Effector memory CD4-positive, alpha-beta T cell (primary cell): ENCODE results near the gene MRPL53.
"Not testable (repeated sequence)": the region's sequence is repeated elsewhere in the genome, so short reads cannot be mapped to it uniquely, and the experiment has no call there.

Source experiments
- DNase-seq, 3 donors: peaks; one replicate each; pipeline ENCODE4 v3.0.0-alpha.2; 2020
- H3K27ac ChIP-seq: 2 replicates; pipeline ENCODE4 v1.7.0; 2013; ENCODE audit warnings: mild to moderate bottlenecking, low read length, moderate library complexity; ENCODE audit not compliant: insufficient read depth, poor library complexity, severe bottlenecking
- H3K27me3 ChIP-seq: replicated peaks from 2 replicates; pipeline ENCODE4 v1.7.0; 2013; ENCODE audit warnings: mild to moderate bottlenecking, low read length; ENCODE audit not compliant: insufficient read depth, control insufficient read depth, poor library complexity, severe bottlenecking
- H3K36me3 ChIP-seq: 2 replicates; pipeline ENCODE4 v1.7.0; 2013; ENCODE audit warnings: mild to moderate bottlenecking, low read length, moderate library complexity; ENCODE audit not compliant: control insufficient read depth, insufficient read depth
- H3K4me1 ChIP-seq: 2 replicates; pipeline ENCODE4 v1.7.0; 2013; ENCODE audit warnings: low read length, mild to moderate bottlenecking; ENCODE audit not compliant: control insufficient read depth, insufficient read depth, poor library complexity, severe bottlenecking
- H3K4me3 ChIP-seq: 2 replicates; pipeline ENCODE4 v1.7.0; 2013; ENCODE audit warnings: low read length, low read depth, mild to moderate bottlenecking; ENCODE audit not compliant: insufficient read depth, poor library complexity, severe bottlenecking
- H3K9me3 ChIP-seq: 2 replicates; pipeline ENCODE4 v1.7.0; 2013; ENCODE audit warnings: mild to moderate bottlenecking, low read length, moderate library complexity; ENCODE audit not compliant: control insufficient read depth

MRPL53 gene

DNA sequence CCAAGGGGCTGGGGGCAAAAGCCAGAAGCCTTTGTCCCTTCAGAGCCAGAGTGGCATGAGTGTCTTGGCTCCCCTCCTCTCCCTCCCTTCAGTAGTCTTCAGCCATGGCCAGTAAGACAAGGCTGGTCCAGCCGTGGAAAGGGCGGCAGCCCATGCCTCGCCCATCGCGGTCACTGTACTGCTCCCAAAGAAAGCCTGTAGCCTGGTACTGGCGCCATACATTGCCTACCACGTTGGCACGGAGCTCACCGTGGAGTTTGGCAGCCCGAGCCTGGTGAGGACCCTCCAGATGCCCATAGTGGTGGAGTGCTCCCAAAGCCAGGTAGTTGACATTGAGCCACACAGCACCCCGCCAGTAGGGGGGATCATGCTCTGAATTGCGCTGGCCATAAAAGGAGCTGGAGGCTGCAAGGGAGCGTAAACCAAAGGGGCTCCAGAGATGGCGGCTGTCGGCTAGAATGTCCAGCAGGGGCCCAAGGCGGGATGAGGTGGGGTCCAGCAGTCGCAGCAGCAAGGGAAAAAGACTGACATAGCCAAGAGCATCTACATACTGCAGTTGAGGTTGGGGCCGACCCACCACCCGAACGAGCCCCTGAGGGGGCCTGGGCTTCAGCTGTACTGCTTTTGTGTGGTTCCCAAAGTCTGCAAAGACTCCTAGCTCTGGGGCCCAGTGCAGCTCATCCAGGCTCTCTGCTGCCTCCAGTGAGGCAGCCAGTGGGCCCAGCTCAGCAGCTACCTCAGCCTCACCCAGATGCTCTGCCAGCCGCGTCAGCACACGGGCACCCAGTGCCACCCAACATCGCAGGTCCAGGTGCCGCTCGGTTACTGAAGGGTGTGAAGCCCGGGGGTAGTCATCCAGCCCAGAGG lies 11.1 kb downstream of the MRPL53 start:
- Histone ChIP-seq H3K9me3 (no peaks in the 10 kb centered on the region), H3K4me1 (peaks cover 17% of the 10 kb centered on the region), H3K27me3 (no peaks in the 10 kb centered on the region), H3K36me3 (peaks cover 15% of the 10 kb centered on the region), H3K27ac (no peak overlapping the region), H3K4me3 (no peak overlapping the region)
- DNase-seq, result no peak

DNA sequence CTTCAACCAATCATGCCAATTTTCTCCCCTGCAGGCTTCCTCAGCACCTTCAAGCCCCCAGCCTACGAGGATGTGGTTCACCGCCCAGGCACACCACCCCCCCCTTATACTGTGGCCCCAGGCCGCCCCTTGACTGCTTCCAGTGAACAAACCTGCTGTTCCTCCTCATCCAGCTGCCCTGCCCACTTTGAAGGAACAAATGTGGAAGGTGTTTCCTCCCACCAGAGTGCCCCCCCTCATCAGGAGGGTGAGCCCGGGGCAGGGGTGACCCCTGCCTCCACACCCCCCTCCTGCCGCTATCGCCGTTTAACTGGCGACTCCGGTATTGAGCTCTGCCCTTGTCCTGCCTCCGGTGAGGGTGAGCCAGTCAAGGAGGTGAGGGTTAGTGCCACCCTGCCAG lies 12.3 kb downstream of the MRPL53 start:
- DNase-seq, H3K27me3 ChIP-seq, H3K27ac ChIP-seq, H3K9me3 ChIP-seq, H3K4me3 ChIP-seq: not testable (repeated sequence)
- Histone ChIP-seq H3K36me3 (peaks cover 15% of the 10 kb centered on the region), H3K4me1 (peaks cover 29% of the 10 kb centered on the region)

DNA sequence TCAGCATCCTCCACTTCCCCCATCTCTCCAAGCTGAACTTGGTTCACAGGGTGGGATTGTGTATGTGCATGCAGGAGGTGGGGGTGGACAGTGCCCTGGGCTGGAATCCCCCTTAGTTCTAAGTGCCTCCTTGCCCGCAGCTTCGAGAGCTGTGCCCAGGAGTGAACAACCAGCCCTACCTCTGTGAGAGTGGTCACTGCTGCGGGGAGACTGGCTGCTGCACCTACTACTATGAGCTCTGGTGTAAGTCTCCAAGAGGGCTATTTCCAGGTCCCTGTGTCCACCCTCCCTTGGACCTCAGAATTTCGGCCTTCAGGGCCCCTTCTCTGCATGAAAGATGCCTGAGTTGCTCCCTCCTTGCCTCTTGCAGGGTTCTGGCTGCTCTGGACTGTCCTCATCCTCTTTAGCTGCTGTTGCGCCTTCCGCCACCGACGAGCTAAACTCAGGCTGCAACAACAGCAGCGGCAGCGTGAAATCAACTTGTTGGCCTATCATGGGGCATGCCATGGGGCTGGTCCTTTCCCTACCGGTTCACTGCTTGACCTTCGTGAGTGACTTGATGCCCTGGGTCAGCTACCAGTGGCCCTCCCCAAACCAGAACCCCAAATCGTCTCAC lies 12.9 kb downstream of the MRPL53 start:
- DNase-seq, H3K4me3 ChIP-seq: not testable (repeated sequence)
- peaks cover 30% of the 10 kb centered on the region for H3K4me1 ChIP-seq

DNA sequence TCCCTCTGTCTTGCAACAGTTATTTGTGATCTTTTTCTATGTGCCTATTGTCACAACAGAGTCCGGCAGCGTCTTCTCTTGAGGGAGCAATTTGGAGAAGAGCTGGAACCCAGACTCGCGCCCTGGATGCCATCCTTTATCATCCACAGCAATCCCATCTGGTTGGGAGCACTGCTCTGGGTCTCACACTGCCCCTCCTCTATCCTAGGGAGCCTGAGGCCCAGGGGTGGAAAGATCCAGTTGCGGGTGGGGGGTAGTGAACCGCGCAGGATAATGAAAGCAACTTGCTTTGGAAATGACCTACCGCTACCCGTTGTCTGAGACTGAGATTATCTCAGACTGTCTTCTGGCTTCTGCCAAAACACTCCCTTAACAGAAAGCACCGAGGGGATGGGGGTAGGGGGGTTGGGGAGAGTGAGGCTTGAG lies 13.5 kb downstream of the MRPL53 start:
- no peaks in the 10 kb centered on the region for H3K9me3 ChIP-seq
- peak overlapping the region; percentile 99 for H3K27ac ChIP-seq
- DNase-seq, result no peak
- H3K36me3 ChIP-seq, result peaks cover 15% of the 10 kb centered on the region
- H3K4me1 ChIP-seq, result peaks cover 23% of the 10 kb centered on the region
- H3K27me3 ChIP-seq, result no peaks in the 10 kb centered on the region
- H3K4me3 ChIP-seq, result peak overlapping the region; percentile 64

More for the DNA sequence above, 12.9 kb downstream of the MRPL53 start:
- H3K27me3 ChIP-seq, H3K9me3 ChIP-seq: not testable (repeated sequence)
- Histone ChIP-seq H3K27ac (peak overlapping the region; percentile 27), H3K36me3 (peaks cover 15% of the 10 kb centered on the region)

DNA sequence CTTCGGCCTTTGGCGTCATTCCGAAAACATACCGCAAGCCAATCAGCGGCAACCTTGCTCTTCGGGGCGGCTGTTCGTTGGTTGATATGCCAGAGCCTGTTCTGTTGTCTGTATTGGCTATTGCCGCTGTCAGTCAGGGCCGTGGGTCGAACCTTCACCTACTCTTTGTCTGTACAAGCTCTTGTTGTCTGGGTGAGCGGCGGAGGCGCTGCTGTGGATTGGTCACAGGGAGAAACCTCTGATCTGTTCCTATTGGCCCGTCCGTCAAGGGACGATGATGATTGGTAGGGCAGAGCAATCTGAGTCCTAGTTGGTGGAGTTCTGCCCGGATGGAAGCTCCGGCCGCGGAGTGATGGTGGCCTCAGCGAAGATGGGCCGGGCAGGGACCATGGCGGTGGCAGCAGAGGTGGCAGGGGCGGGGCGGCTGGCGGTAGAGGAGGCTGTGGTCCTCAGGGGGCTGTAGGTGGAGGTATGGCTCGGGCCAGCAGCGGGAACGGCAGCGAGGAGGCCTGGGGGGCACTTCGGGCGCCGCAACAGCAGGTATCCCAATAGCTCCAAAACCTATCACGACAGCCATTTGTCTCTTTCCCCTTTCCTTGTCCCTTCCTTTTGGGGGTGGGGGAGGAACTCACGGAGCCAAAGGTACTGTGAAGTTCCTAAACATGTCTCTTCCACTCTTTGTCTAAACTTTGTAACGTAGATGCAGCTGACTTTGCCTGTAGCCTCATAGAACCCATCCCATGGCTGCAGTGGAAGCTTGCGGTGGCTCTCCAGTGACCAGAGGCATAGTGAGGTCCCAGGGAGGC lies 14.1 kb downstream of the MRPL53 start, which contains the start of gene WBP1:
TSS of gene WBP1 (plus strand) at position 307 of the 806 bp plus-strand sequence. CDS start at position 472, 165 bp downstream.
- Histone ChIP-seq H3K4me3 (peak within 1 kb of the TSS; percentile 69), H3K27ac (peak within 1 kb of the TSS; percentile 99), H3K27me3 (no peaks in the 10 kb centered on the region), H3K36me3 (peaks cover 15% of the 10 kb centered on the region), H3K4me1 (peaks cover 23% of the 10 kb centered on the region), H3K9me3 (no peaks in the 10 kb centered on the region)
- peak; percentile 98 to 100 (median 100) for DNase-seq

DNA sequence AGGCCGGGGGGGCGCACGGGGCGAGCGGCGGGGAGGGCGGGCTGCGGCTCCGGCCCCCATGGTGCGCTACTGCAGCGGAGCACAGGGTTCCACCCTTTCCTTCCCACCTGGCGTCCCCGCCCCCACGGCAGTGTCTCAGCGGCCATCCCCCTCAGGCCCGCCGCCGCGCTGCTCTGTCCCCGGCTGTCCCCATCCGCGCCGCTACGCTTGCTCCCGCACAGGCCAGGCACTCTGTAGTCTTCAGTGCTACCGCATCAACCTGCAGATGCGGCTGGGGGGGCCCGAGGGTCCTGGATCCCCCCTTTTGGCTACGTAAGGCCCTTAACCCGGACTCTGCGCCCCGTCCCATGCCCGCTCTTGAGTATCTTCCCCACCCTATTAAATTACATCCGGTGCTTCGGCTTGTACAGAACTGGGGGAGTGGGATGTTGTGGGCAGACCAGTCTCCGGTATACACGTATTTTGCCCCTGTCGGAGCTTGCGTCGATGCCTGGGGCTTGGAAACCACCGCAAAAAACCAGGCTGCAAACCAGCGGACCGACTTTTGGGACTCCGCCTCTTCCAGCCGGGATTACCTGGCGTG lies 14.8 kb downstream of the MRPL53 start:
- H3K4me1 ChIP-seq, result peaks cover 23% of the 10 kb centered on the region
- DNase-seq, result peak; percentile 70 to 73 (median 73)
- H3K36me3 ChIP-seq, result peaks cover 15% of the 10 kb centered on the region
- H3K27me3 ChIP-seq, result no peaks in the 10 kb centered on the region
- H3K4me3 ChIP-seq, result peak overlapping the region; percentile 69
- no peaks in the 10 kb centered on the region for H3K9me3 ChIP-seq
- peak overlapping the region; percentile 99 for H3K27ac ChIP-seq

DNA sequence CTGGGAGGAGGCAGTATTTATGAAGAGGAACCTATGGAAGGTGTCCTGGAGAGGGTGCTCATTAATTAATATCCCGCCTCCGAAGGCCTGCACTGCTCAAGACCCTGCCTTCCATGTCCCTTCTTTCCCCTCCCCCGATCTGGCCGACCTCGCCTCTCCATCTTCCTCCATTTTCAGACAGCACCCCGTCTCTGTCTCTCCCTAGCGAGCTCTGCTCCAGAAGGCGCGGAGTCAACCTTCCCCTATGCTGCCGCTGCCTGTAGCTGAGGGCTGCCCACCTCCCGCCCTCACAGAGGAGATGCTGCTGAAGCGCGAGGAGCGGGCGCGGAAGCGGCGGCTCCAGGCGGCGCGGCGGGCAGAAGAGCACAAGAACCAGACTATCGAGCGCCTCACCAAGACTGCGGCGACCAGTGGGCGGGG lies 15.3 kb downstream of the MRPL53 start:
- H3K4me3 ChIP-seq, result peak overlapping the region; percentile 69
- DNase-seq, result no peak
- peak overlapping the region; percentile 99 for H3K27ac ChIP-seq
- no peaks in the 10 kb centered on the region for H3K9me3 ChIP-seq
- no peaks in the 10 kb centered on the region for H3K27me3 ChIP-seq
- peaks cover 23% of the 10 kb centered on the region for H3K4me1 ChIP-seq
- peaks cover 12% of the 10 kb centered on the region for H3K36me3 ChIP-seq

DNA sequence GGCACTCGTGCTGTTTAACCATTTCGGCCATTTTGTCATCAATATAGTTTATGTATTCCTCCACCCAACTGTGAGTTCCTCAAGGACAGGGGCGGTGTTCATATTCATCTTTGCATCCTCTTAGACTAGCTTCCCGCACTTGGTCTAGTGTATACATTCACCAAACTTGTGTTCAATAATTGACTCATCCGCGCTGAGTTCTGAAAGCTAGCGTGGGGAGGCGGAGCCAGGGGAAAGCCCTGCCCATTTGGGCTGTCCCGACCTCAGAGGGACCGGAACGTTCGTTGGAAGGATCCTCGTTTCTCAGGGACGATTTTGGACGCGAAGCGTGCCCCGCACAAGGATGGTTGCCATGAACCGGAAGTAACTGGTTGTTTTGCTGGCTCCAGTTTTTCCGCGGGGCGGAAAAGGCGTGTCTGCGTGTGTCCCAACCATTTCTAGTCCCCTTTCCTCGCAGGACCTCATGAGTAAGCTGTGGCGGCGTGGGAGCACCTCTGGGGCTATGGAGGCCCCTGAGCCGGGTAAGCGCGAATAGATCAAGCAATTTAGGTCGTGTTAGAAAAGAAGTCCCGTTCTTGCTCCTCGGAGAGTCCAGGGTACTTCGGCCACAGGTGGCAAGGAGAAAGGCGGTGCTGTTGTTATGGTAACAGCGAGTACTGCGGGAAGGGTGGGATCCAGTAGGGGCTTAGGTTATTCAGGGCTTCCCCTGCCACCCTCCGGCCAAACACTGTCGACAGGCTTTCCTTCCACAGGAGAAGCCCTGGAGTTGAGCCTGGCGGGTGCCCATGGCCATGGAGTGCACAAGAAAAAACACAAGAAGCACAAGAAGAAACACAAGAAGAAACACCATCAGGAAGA lies 17.6 kb downstream of the MRPL53 start, which contains the start of gene INO80B:
TSS of gene INO80B (plus strand) at position 434 of the 858 bp plus-strand sequence. CDS start at position 464, 30 bp downstream.
- no peaks in the 10 kb centered on the region for H3K36me3 ChIP-seq
- H3K4me3 ChIP-seq, result peak within 1 kb of the TSS; percentile 68
- H3K4me1 ChIP-seq, result peaks cover 23% of the 10 kb centered on the region
- no peaks in the 10 kb centered on the region for H3K27me3 ChIP-seq
- no peaks in the 10 kb centered on the region for H3K9me3 ChIP-seq
- peak within 1 kb of the TSS; percentile 99 for H3K27ac ChIP-seq
- peak; percentile 95 to 96 (median 95) for DNase-seq
